ENCODE data around the gene LRRC3.
A peak's percentile ranks its signal among the peaks of the same experiment; 100 is the strongest.

The LRRC3 gene

GRCh38 chr21:44423941-44424607 is 31.2 kb upstream of the LRRC3 start:
- no peak for DNase-seq (ENCODE audit: low read depth in 1 of 2, low spot score in 1 of 2)

GRCh38 chr21:44424608-44425306 is 30.6 kb upstream of the LRRC3 start:
- no peak for DNase-seq (ENCODE audit: low read depth in 1 of 2, low spot score in 1 of 2)

GRCh38 chr21:44425307-44425894 is 29.9 kb upstream of the LRRC3 start:
- no peak for DNase-seq (ENCODE audit: low read depth in 1 of 2, low spot score in 1 of 2)

- DNase-seq (ENCODE audit: low read depth in 1 of 2, low spot score in 1 of 2), result no peak
Observed at GRCh38 chr21:44425895-44426662, 29.2 kb upstream of the LRRC3 start.

- DNase-seq (ENCODE audit: low read depth in 1 of 2, low spot score in 1 of 2), result no peak
Observed at GRCh38 chr21:44426663-44427191, 28.6 kb upstream of the LRRC3 start.

GRCh38 chr21:44427241-44428120 is 27.8 kb upstream of the LRRC3 start:
- DNase-seq (ENCODE audit: low read depth in 1 of 2, low spot score in 1 of 2), result no peak

- DNase-seq (ENCODE audit: low read depth in 1 of 2, low spot score in 1 of 2), result peak in 1 of 2 donors; percentile 8
Observed at GRCh38 chr21:44428281-44428960, 26.9 kb upstream of the LRRC3 start.

- no peak for DNase-seq (ENCODE audit: low read depth in 1 of 2, low spot score in 1 of 2)
Observed at GRCh38 chr21:44429894-44430293, 25.4 kb upstream of the LRRC3 start.

GRCh38 chr21:44431300-44431699 is 24.0 kb upstream of the LRRC3 start:
- no peak for DNase-seq (ENCODE audit: low read depth in 1 of 2, low spot score in 1 of 2)

GRCh38 chr21:44432841-44433790 is 22.2 kb upstream of the LRRC3 start:
- no peak for DNase-seq (ENCODE audit: low read depth in 1 of 2, low spot score in 1 of 2)

- DNase-seq (ENCODE audit: low read depth in 1 of 2, low spot score in 1 of 2), result no peak
Observed at GRCh38 chr21:44433791-44434567, 21.3 kb upstream of the LRRC3 start.

- no peak for DNase-seq (ENCODE audit: low read depth in 1 of 2, low spot score in 1 of 2)
Observed at GRCh38 chr21:44434568-44434925, 20.8 kb upstream of the LRRC3 start.

- DNase-seq (ENCODE audit: low read depth in 1 of 2, low spot score in 1 of 2), result no peak
Observed at GRCh38 chr21:44434936-44435635, 20.2 kb upstream of the LRRC3 start.

GRCh38 chr21:44436111-44436611 is 19.1 kb upstream of the LRRC3 start:
- DNase-seq (ENCODE audit: low read depth in 1 of 2, low spot score in 1 of 2), result no peak

GRCh38 chr21:44436958-44437357 is 18.4 kb upstream of the LRRC3 start:
- no peak for DNase-seq (ENCODE audit: low read depth in 1 of 2, low spot score in 1 of 2)

GRCh38 chr21:44437371-44437695 is 18.0 kb upstream of the LRRC3 start:
- no peak for DNase-seq (ENCODE audit: low read depth in 1 of 2, low spot score in 1 of 2)

GRCh38 chr21:44437696-44438431 is 17.4 kb upstream of the LRRC3 start:
- DNase-seq (ENCODE audit: low read depth in 1 of 2, low spot score in 1 of 2), result no peak
